Right lobe of liver (tissue), 4 donors: ENCODE results near the gene AGTRAP.

ENCODE experiments used
- CTCF ChIP-seq, 4 donors: fragments of 200-600 bp in 3 of 4; fragments of 450-650 bp in 1 of 4; IDR thresholded peaks; one replicate each; pipeline versions ENCODE4 v1.5.1 to v1.8.0; 2016 to 2022; ENCODE audit warnings: antibody characterized with exemption in 4 of 4, mild to moderate bottlenecking in 2 of 4
- POLR2A ChIP-seq: fragments of 450-650 bp; IDR thresholded peaks from one replicate; pipeline ENCODE4 v1.6.1; 2017; ENCODE audit warnings: antibody characterized with exemption, mild to moderate bottlenecking
- donor health status: DM: no; HTN: no; CAD: no.
- donor health status: DM: no; HTN: no; CAD: no.
- donor health status: DM: no; HTN: yes; CAD: no.

- TF ChIP-seq CTCF (IDR thresholded peaks at IDR 0.05) (no peak), POLR2A (no peak)
These were observed 33.7 kb upstream of the AGTRAP start for GRCh38 chr1:11701981-11702803.
